Right lobe of liver (tissue), 6 donors: Measurements from ENCODE around the gene CARMIL1. TPM values are rescaled to one million over a fixed set of nuclear protein-coding genes. Genes with fewer than 3 reads are reported as not detected.

Experiments used
- ATAC-seq, 4 donors: fragments of 200-7000 bp; cut with Tn5 transposase; one replicate each; pipeline ENCODE4 v1.9.1; 2020; ENCODE audit warnings: mild to moderate bottlenecking in 4 of 4, moderate library complexity in 4 of 4
- DNase-seq, 3 donors: peaks; one replicate each; pipeline ENCODE4 v3.0.0-alpha.2; 2020
- H3K27ac ChIP-seq, 3 donors: fragments of 200-600 bp; one replicate each; pipeline ENCODE4 v1.8.0; 2022
- H3K27me3 ChIP-seq, 2 donors: fragments of 200-600 bp; one replicate each; pipeline ENCODE4 v1.8.0; 2022
- H3K36me3 ChIP-seq, 4 donors: fragments of 200-600 bp; sonication (generic) in 1 of 4; one replicate each; pipeline versions ENCODE4 v1.5.1 to v1.8.0; 2017 to 2022; ENCODE audit warnings: control low read depth in 1 of 4
- H3K4me1 ChIP-seq, 4 donors: fragments of 200-600 bp; sonication (generic) in 1 of 4; one replicate each; pipeline versions ENCODE4 v1.5.1 to v1.8.0; 2017 to 2022; ENCODE audit warnings: control low read depth in 1 of 4
- H3K4me3 ChIP-seq, 3 donors: fragments of 200-600 bp; one replicate each; pipeline ENCODE4 v1.8.0; 2022
- H3K9me3 ChIP-seq, 4 donors: fragments of 200-600 bp; sonication (generic) in 1 of 4; one replicate each; pipeline versions ENCODE4 v1.5.1 to v1.8.0; 2017 to 2022; ENCODE audit warnings: control low read depth in 1 of 4
- POLR2A ChIP-seq: fragments of 450-650 bp; IDR thresholded peaks from one replicate; pipeline ENCODE4 v1.6.1; 2017; ENCODE audit warnings: antibody characterized with exemption, mild to moderate bottlenecking
- WGBS: methylation state at CpG from one replicate; pipeline ENCODE4 v1.1.6; 2018; ENCODE audit warnings: low coverage, low lambda C conversion rate; ENCODE audit not compliant: insufficient coverage; ENCODE audit errors: missing lambda C conversion rate; 5-methylcytosine and 5-hydroxymethylcytosine counted together
- intact Hi-C, 2 donors: fragments of 100-400 bp; cut with DNase I; formaldehyde crosslinking; loops; one replicate each; pipeline versions ENCODE4 v1.11.2 to v1.14.1; 2022
- total RNA-seq, 6 experiments: library from RNA; depleted of rRNA in 2 of 6; stranded (reverse); fragments of >200 nt in 2 of 6; fragmentation: NEBNext Ultra II Directional in 3 of 6; extraction: Animal tissue kit (Norgen Biotek cat#: 25700) in 3 of 6; gene quantifications; one replicate each; pipeline versions ENCODE4 v1.1.0 to v1.2.4, GENCODE V29; 2016 to 2023
- TF ChIP-seq, protein P1 (sequence below), 4 donors: fragments of 200-600 bp in 3 of 4; fragments of 450-650 bp in 1 of 4; IDR thresholded peaks; one replicate each; pipeline versions ENCODE4 v1.5.1 to v1.8.0; 2016 to 2022; ENCODE audit warnings: antibody characterized with exemption in 4 of 4, mild to moderate bottlenecking in 2 of 4
- donor health status: DM: no; HTN: yes; CAD: no.
- donor health status: DM: no; HTN: no; CAD: no.
- donor health status: DM: no; HTN: no; CAD: no.
- donor health status: DM: no; HTN: yes; CAD: no.
- donor health status: DM: no; HTN: yes; CAD: no.

Gene CARMIL1
- total RNA-seq, 6 experiments from 2014 or later, result 3.3 to 8.6 (median 4.6) TPM

DNA sequence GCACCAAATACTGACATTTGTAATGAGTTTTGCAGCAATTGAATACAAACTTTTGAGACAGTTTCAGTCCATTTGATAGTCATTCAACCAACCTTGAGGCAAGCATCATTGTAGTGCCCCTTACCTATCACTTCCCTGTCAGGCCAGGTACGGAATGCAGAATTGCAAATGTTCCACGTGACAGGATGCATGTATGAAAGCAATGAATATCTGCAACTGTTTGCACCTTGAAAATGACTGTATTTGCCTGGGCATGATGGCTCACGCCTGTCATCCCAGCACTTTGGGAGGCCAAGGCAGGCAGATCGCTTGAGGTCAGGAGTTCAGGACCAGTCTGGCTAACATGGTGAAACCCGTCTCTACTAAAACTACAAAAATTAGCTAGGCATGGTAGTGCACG is 226.8 kb downstream of the CARMIL1 start:
- no peaks in the 10 kb centered on the region for H3K4me1 ChIP-seq
- H3K36me3 ChIP-seq, result no peaks in the 10 kb centered on the region
- H3K27me3 ChIP-seq, result no peaks in the 10 kb centered on the region
- no peak overlapping the region for H3K27ac ChIP-seq
- DNase-seq, result no peak
- no peaks in the 10 kb centered on the region for H3K9me3 ChIP-seq
- H3K4me3 ChIP-seq, result no peak overlapping the region
- intact Hi-C loops, result no loop called here
- 71% methylated on average over 5 of the region's 6 CpGs for WGBS
- no peak for TF ChIP-seq POLR2A
- TF ChIP-seq, protein P1, sequence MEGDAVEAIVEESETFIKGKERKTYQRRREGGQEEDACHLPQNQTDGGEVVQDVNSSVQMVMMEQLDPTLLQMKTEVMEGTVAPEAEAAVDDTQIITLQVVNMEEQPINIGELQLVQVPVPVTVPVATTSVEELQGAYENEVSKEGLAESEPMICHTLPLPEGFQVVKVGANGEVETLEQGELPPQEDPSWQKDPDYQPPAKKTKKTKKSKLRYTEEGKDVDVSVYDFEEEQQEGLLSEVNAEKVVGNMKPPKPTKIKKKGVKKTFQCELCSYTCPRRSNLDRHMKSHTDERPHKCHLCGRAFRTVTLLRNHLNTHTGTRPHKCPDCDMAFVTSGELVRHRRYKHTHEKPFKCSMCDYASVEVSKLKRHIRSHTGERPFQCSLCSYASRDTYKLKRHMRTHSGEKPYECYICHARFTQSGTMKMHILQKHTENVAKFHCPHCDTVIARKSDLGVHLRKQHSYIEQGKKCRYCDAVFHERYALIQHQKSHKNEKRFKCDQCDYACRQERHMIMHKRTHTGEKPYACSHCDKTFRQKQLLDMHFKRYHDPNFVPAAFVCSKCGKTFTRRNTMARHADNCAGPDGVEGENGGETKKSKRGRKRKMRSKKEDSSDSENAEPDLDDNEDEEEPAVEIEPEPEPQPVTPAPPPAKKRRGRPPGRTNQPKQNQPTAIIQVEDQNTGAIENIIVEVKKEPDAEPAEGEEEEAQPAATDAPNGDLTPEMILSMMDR (IDR thresholded peaks at IDR 0.05), result no peak
- no peak for ATAC-seq

DNA sequence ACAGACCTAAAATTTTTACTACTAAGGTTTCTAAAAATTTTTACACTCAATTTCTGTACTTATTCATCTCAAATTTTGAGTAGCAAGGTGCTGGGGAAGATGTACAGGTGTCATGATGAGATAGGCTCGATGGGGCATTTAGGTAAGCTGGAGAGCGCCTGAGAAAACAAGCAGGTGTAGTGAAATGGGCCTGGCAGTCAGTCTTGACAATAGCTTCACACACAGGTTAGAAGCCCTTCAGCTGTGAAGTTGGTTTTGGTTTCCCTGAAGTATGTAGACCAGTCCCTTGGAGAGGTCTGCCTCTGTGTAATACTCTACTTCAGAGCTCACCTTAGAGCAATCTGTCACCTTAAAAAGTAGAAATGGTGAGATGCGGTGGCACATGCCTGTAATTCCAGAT is 228.9 kb downstream of the CARMIL1 start:
- no peaks in the 10 kb centered on the region for H3K4me1 ChIP-seq
- no peaks in the 10 kb centered on the region for H3K36me3 ChIP-seq
- WGBS, result 76% methylated on average over 3 of the region's 3 CpGs
- TF ChIP-seq, protein P1 (IDR thresholded peaks at IDR 0.05), result no peak
- TF ChIP-seq POLR2A, result no peak
- H3K9me3 ChIP-seq, result no peaks in the 10 kb centered on the region
- intact Hi-C loops, result no loop called here
- H3K27me3 ChIP-seq, result no peaks in the 10 kb centered on the region
- no peak for ATAC-seq
- H3K27ac ChIP-seq, result no peak overlapping the region
- DNase-seq, result no peak
- no peak overlapping the region for H3K4me3 ChIP-seq

DNA sequence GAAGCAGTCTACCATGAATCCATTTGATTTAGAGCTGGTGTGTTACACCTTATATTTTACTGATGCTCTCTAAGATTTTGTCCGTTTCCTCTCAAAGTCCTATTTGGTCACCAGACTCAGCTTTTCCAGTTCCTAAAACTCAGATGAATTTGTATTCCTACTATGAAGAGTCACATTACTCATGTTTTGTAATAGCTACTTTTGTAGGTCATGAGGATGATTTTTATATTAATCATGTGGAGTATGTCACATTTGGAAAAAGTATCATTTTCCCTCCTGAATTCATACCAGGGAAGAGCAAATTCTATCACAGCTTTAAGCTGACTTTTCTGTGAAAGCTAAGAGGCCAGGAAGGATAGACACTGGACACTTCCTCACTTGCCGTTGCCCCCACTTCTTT is 232.2 kb downstream of the CARMIL1 start:
- Histone ChIP-seq H3K36me3 (no peaks in the 10 kb centered on the region), H3K4me3 (no peak overlapping the region), H3K27me3 (no peaks in the 10 kb centered on the region), H3K27ac (no peak overlapping the region), H3K4me1 (no peaks in the 10 kb centered on the region), H3K9me3 (no peaks in the 10 kb centered on the region)
- TF ChIP-seq POLR2A, result no peak
- TF ChIP-seq, protein P1 (IDR thresholded peaks at IDR 0.05), result no peak
- ATAC-seq, result no peak
- DNase-seq, result no peak
- intact Hi-C loops, result no loop called here
- 47% methylated on average over 2 of the region's 2 CpGs for WGBS

DNA sequence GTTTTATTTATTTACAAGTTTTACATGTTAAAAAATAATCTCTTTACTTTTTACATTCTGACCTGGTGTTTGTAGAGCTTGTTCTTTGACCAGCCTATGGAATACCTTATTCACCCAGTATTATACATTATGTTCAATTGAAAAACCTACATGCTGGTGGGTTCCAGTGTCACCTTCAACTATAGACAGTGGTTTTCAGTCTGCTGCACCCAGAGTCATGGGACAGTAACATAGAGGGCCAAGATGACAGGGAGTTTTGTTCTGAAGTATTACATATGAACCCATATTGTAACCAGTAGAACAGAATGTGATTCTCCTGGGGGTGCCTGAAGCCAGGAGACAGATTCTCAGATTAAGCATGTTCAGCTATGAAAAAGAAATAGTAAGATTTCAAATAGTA is 233.4 kb downstream of the CARMIL1 start:
- intact Hi-C loops, result no loop called here
- no peak overlapping the region for H3K27ac ChIP-seq
- ATAC-seq, result no peak

DNA sequence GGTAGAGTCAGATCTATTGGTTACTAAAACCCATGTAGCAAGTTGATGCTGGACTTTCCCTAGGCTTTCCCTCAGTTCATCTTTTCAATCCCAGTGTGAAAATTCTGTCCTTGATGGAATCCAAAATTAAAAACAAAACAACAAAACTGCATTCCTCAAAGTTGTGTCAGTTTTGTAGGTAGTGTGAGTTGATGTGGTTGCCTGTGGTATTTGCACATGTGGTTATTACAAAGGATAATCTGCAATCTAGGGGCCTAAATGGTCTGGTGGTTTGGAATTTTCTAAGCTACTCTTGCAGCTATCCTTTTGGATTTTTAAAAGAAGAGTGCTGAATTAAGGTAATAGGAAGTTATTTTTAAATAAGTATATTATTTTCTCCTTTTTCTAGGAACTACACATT is 240.7 kb downstream of the CARMIL1 start:
- intact Hi-C loops, result no loop called here

More for the DNA sequence above, 233.4 kb downstream of the CARMIL1 start:
- Histone ChIP-seq H3K36me3 (no peaks in the 10 kb centered on the region), H3K4me1 (no peaks in the 10 kb centered on the region), H3K27me3 (no peaks in the 10 kb centered on the region), H3K9me3 (no peaks in the 10 kb centered on the region), H3K4me3 (no peak overlapping the region)
- TF ChIP-seq, protein P1 (IDR thresholded peaks at IDR 0.05), result no peak
- no peak for TF ChIP-seq POLR2A
- no peak for DNase-seq

More for the DNA sequence above, 240.7 kb downstream of the CARMIL1 start:
- Histone ChIP-seq H3K4me3 (no peak overlapping the region), H3K27ac (no peak overlapping the region), H3K27me3 (no peaks in the 10 kb centered on the region), H3K4me1 (no peaks in the 10 kb centered on the region), H3K36me3 (no peaks in the 10 kb centered on the region), H3K9me3 (no peaks in the 10 kb centered on the region)
- TF ChIP-seq, protein P1 (IDR thresholded peaks at IDR 0.05), result no peak
- TF ChIP-seq POLR2A, result no peak
- DNase-seq, result no peak
- ATAC-seq, result no peak
